A549 treated with CpdA at 1 μM for 4 hours (cell line): ENCODE measurements around the gene PCDHA5. TPM values are rescaled to one million over a fixed set of nuclear protein-coding genes. Genes with fewer than 3 reads are reported as not detected.

Experiments
- total RNA-seq: library from RNA; stranded (reverse); fragments of 200-300 nt; extraction: Qiagen RNA extraction; gene quantifications from 5 replicates; pipeline ENCODE4 v1.2.3, GENCODE V29; 2022; ENCODE audit warnings: low read depth

Gene PCDHA5
- 0.44 to 0.75 TPM (median 0.63 TPM) in 5 replicates for total RNA-seq

DNA sequence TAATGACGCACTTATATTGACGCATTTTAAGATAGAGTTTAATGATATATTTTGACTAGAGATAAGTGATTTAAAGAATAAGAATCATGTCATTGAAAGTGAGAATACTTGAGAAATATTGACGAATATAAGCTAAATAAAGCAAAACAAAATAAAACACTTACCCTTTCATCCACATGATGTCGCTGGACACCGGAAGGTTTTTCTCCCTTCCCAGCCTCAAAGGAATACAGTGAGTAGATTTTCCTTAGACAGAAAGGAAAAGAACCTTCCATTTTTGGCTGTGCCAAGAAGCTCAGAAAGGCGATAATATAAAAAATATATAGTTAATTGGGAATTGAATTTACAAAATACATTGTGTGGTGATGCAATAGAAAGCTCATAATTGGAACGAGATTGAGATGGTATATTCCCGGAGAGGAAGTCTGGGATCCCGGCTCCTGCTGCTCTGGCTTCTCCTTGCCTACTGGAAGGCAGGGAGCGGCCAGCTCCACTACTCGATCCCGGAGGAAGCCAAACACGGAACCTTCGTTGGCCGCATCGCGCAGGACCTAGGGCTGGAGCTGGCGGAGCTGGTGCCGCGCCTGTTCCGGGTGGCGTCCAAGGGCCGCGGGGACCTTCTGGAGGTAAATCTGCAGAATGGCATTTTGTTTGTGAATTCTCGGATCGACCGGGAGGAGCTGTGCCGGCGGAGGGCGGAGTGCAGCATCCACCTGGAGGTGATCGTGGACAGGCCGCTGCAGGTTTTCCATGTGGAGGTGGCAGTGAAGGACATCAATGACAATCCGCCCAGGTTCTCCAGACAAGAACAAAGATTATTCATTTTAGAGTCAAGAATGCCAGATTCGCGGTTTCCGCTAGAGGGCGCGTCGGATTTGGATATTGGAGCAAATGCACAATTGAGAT is at the start of gene PCDHA5:
TSS of gene PCDHA5 (plus strand) at position 239 of the 906 bp plus-strand sequence.

GRCh38 chr5:140785905-140786686 is 35.3 kb upstream of the PCDHA5 start, which contains the start of gene PCDHA1:
Gene PCDHA1, plus strand, starts transcription at chr5:140786140.

GRCh38 chr5:140794595-140795258 is 26.7 kb upstream of the PCDHA5 start, which contains the start of gene PCDHA2:
Gene PCDHA2, plus strand, starts transcription at chr5:140794852.

DNA sequence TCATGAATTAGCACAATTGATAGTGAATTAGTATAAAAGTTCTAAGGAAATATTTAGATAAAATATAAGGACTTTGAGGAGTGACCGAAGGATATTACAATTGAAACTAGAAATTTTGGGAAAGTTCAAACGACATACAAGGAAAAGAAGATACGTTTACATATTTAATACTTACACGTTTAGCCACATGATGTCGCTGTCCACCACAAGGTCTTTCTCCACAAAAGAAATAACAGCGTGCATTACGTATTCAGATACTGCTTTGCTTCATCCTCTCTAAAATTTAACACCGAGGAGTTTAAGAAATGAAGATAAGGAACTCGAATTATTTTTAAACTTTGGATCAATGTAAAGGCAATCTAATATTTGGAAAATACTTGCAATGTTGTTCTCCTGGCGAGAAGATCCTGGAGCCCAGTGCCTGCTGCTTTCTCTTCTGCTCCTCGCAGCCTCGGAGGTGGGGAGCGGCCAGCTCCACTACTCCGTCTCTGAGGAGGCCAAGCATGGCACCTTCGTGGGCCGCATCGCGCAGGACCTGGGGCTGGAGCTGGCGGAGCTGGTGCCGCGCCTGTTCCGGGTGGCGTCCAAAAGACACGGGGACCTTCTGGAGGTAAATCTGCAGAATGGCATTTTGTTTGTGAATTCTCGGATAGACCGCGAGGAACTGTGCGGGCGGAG is 20.5 kb upstream of the PCDHA5 start, which contains the start of gene PCDHA3:
TSS of gene PCDHA3 (plus strand) at position 242 of the 678 bp plus-strand sequence.

GRCh38 chr5:140806834-140807775 is 14.3 kb upstream of the PCDHA5 start, which contains the start of gene PCDHA4:
Gene PCDHA4, plus strand, starts transcription at chr5:140807068.

DNA sequence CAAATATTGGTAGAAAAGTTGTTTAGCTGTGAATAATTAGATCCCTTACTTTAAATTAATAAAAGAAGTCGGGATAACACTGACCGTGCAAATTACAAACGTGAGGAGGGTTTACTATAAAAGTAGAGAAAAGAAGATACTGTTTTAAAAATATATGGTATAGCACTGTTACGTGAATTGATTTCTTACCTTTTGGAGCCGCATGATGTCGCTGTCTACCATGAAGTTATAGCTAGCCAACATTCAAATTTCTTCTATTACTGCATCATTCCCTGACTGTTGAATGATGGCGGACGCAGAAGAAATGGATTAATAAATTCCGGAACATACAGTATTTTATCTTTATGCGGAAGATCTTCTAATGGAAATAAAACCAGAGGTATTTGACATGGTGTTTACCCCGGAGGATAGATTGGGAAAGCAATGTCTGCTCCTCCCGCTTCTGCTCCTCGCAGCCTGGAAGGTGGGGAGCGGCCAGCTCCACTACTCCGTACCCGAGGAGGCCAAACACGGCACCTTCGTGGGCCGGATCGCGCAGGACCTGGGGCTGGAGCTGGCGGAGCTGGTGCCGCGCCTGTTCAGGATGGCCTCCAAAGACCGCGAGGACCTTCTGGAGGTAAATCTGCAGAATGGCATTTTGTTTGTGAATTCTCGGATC is 6.4 kb downstream of the PCDHA5 start, which contains the start of gene PCDHA6:
TSS of gene PCDHA6 (plus strand) at position 257 of the 658 bp plus-strand sequence. CDS start at position 389, 132 bp downstream.

GRCh38 chr5:140833993-140834392 is 12.6 kb downstream of the PCDHA5 start, which contains the start of gene PCDHA7:
Gene PCDHA7, plus strand, starts transcription at chr5:140834269. Its CDS starts 115 bp downstream, at chr5:140834384.

GRCh38 chr5:140840978-140841962 is 19.9 kb downstream of the PCDHA5 start, which contains the start of gene PCDHA8:
Gene PCDHA8, plus strand, starts transcription at chr5:140841187. Its CDS starts 135 bp downstream, at chr5:140841322.

GRCh38 chr5:140848139-140849102 is 27.0 kb downstream of the PCDHA5 start, which contains the start of gene PCDHA9:
Gene PCDHA9, plus strand, starts transcription at chr5:140848382. Its CDS starts 114 bp downstream, at chr5:140848496.

GRCh38 chr5:140855772-140856674 is 34.6 kb downstream of the PCDHA5 start, which contains the start of gene PCDHA10:
Gene PCDHA10, plus strand, starts transcription at chr5:140855897. Its CDS starts 152 bp downstream, at chr5:140856049.

GRCh38 chr5:140868721-140869554 is 47.5 kb downstream of the PCDHA5 start, which contains the start of gene PCDHA11:
Gene PCDHA11, plus strand, starts transcription at chr5:140868957. Its CDS starts 147 bp downstream, at chr5:140869104.

